Body of pancreas (tissue), 4 donors: ENCODE measurements around the gene TMEM201.

ENCODE experiments used
- CTCF ChIP-seq, 7 experiments: fragments of 450-650 bp in 4 of 7; fragments of 200-600 bp in 3 of 7; sonication (generic) in 3 of 7; IDR thresholded peaks; one replicate each; pipeline ENCODE4 v1.5.1; 2016 to 2019; ENCODE audit warnings: antibody characterized with exemption in 7 of 7
- POLR2A ChIP-seq, 3 donors: fragments of 450-650 bp; IDR thresholded peaks; one replicate each; pipeline ENCODE4 v1.6.1; 2016; ENCODE audit warnings: antibody characterized with exemption in 3 of 3, mild to moderate bottlenecking in 2 of 3

- no peak for TF ChIP-seq CTCF (IDR thresholded peaks at IDR 0.05)
- TF ChIP-seq POLR2A (IDR thresholded peaks at IDR 0.05) = no peak
Observed at GRCh38 chr1:9605946-9606455, 17.3 kb downstream of the TMEM201 start.
